Activated T-helper 1 cell treated with Interleukin-2 at 50 U/mL for 16 hours (primary cell): ENCODE data around the gene YAE1.

Source experiments
- DNase-seq: peaks from one replicate; pipeline ENCODE4 v3.0.0-alpha.2; 2020; ENCODE audit warnings: low read depth

The YAE1 gene

DNA sequence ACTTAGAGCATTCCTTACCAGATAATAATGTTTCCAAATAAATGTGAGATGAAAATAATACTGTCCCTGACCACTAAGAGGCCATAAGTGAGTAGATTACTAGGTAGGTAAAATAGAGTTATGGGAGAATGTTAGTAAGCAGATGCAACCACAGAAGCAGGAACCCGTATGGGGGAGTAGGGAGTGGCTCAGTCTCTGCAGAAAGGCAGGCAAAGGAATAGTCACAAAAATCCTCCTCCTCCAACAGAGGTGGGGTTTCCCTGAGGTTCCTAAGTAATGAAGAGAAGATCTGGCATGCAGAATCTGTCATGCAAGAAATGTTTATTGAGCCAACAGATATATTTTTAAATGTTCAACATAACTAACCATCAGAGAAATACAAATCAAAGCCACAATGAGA, 9.0 kb upstream of the YAE1 start:
- DNase-seq, result no peak

- no peak for DNase-seq
Measured at GRCh38 chr7:39557911-39558310, 8.3 kb upstream of the YAE1 start.

DNA sequence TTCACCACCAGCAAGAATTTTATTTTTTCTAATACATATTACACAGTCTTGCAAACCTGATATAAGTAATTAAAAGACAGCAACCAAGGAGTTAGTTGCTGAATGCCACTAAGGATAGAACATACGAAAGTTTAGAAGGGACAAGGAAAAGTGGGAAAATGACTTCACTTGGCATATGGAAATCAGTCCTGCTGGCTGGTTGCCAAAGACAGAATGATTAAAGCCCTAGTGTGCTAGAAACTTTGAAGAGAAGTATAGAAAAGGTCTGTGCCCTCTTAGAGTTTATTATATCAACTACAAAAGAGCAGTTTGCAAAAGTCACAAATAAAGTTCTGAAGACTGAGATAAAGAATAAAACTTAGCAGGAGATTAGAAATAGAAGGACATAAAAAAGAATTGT, 5.8 kb upstream of the YAE1 start:
- no peak for DNase-seq

DNA sequence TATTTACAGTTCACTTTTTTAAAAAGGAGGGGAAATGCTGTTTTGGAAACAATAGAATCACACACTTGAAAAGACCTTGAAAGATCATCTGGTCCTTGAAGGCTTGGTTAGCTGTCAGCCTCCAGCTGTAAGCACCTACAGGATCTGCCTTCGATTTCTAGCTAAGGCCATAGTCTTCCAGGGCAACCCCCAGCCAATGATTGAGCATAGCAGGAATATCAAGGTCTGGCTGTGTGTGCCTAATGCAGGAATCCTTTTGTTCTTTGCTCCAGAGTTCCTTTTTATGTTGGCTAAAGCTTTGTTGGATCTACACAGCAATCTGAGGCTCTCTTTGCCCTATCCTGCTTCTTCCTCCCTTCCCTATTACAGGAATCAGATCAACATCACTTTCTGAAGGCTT, 5.2 kb upstream of the YAE1 start:
- DNase-seq, result no peak

- no peak for DNase-seq
Measured at GRCh38 chr7:39565538-39565937, 666 bp upstream of the YAE1 start.

GRCh38 chr7:39567294-39567693, 1.1 kb downstream of the YAE1 start:
- DNase-seq, result no peak

DNA sequence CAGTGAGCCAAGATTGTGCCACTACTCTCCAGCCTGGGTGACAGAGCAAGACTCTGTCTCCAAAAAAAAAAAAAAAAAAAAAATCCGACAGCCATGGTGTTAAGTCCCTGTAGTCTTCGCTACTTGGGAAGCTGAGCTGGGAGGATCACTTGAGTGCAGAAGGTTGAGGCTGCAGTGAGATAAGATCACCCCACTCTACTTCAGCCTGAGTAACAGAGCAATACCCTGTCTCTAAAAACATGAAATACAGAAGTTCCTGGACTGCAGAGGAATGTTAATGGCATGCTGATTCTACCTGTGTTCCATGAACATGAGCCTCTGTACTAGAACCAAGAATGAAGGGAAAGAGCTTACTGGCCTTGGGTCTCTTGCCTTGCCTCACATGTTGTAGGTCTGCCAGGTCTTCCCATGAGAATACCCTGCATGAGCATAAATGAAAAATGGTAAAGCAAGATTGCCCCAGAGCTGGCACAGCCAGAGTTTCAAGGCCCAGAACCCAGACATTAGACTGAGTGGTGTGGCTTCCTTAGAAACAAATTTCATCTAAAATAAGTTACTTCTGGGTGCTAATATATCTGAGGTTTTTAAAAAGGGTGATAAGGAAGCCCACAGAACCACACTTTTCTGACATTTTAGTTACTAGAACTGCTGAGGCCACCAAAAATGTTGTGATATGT, 8.6 kb downstream of the YAE1 start:
- no peak for DNase-seq

GRCh38 chr7:39577229-39577874, 11.1 kb downstream of the YAE1 start:
- DNase-seq, result no peak

GRCh38 chr7:39580149-39580874, 14.1 kb downstream of the YAE1 start:
- peak; percentile 44 for DNase-seq

GRCh38 chr7:39582536-39582935, 16.3 kb downstream of the YAE1 start:
- no peak for DNase-seq

DNA sequence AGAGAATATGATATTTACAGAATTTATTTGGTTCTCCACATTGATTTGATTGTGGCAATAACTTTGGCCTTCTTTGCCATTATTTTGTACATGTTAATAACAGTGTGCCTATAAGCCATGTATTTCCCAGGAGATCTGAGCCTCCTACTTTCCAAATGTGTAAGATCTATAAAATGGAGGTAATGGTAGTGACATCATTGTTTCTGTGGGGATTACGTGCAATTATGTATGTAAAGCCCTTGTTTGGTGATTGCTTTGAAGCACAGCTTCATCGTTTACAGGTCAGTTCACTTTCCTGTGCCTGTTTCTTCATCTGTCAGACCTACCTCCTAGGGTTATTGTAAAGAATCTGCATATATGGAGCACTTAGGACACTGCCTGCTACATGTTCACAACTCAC, 17.3 kb downstream of the YAE1 start:
- no peak for DNase-seq

DNA sequence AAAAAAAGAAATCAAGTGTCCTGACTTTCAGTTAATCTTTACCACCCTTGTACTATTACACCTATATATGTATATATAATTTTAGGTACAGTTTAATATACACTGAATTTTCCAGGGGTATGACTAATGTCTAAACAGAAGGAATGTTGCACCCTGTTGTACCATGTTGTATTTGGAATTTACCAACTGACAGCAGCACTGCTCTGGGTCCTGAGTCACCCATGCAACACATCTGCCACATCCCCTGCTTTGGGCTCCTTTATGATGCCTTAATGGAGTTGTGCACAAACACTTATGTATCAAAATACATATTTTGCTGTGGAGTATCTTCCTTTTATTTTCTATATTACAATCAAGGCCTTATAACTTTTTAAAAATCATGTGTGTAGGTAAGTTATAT, 21.2 kb downstream of the YAE1 start:
- DNase-seq, result no peak

DNA sequence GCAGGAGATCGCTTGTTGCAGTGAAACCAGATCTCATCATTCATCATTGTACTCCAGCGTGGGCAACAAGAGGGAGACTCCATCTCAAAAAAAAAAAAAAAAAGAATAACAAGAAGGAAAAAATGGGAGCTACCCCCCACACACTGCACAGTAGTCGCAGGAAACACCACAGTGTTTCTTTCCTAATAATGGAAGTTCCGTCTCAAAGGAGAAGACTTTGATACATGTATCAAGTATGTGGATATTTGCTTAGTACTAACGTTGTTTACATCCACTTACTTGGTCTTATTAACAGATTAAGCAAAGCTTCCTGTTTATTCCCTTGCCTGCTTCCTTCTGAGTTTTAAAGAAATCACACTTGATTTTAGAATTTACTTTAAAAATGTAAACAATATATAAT, 22.2 kb downstream of the YAE1 start:
- no peak for DNase-seq

DNA sequence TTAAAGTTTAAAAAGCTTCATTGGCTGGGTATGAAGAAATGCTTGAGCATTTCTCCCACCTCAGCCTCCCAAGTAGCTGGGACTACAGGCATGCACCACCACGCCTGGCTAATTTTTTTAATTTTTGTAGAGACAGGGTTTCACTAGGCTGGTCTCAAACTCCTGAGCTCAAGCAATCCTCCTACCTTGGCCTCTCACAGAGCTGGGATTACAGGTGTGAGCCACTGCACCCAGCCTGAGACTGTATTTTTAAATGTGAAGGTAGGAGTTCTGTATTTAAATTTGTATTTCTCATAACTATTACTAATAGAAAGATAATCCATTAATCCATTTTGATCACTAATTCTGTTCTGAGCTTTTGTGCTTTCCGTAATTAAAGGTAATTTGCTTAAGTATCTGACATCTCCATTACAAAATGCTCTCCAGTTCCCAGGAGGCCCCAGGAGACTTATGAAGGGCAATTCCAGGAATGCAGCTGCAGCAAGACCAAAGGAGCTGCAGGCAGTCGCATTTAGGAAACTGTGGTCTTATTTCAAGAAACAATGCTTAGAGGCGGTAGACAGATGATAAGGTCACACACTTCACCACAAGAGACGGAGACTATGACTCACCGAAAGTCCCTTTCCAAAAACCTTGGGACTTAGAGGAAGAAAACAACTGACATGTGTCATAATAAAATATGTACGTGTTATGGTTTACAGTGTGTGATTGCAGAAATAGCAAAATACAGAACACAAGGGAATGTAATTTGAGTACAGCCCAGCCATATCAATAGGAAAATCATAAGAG, 23.3 kb downstream of the YAE1 start:
- DNase-seq, result peak; percentile 20

GRCh38 chr7:39592586-39592985, 26.4 kb downstream of the YAE1 start:
- DNase-seq, result no peak

DNA sequence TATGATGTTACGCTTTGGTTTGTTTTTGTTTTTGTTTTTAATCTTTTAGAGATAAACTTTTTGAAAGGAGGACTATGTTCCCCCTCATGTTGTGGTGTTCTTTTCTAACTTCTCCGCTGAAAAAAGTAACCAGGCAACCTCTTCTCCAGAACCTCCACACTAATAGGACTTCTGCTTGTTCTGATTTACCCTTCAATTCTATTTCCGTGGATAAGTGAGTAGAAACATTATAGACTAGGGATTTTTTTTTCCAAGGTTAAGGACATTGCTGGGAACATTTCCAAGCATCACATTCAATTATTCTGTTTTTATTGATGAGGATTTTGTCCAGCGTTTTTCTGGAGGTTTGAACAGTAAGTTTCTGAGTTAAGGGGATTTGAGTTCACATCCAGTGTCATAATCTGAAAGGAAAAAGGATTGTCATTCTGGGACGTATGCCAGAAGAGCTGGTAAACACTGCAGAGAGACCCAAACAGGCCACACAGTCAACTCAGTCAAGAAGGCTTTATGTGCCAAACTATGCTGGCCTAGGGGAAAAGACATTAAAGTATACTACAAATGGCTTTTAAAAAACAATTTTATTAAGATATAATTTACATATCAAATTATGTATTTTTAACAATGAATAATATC, 28.9 kb downstream of the YAE1 start:
- no peak for DNase-seq

DNA sequence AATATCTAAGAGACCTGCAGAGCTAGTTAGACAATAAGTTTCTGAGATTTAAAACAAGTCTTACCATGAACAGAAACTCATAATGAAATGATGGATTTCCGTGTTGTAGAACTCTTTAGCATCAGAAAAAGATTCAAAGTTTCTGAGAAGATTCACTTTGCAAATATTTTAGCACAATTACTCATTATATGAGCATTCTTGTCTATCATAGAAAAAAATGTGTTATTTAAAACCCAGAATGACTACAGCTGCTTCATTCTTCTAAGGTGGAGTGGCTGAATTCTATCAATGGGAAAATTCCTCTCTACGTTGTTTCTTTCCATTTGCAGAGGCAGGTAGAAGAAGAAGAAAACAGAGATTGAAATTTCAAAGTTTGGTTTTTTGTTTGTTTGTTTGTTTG, 36.1 kb downstream of the YAE1 start:
- no peak for DNase-seq

DNA sequence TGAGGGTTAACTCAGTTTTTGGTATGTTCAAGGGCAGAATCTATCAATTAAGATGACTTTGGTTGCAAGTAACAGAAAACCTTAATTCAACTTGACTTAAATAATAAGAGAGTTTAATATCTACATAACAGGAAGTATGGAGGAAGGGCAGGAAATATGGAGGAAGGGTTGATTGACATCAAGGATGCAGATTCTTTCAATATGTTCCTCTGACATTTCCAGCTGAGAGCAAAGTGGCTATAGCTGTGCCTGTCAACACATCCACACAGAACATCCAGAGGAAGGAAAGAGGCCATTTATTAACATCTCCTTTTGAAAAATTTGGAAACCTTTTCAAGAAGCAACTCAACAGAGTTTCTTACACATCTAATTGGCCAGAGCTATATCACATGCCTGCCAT, 37.7 kb downstream of the YAE1 start:
- DNase-seq, result no peak

GRCh38 chr7:39605087-39605486, 38.9 kb downstream of the YAE1 start:
- no peak for DNase-seq

- DNase-seq, result no peak
Measured at GRCh38 chr7:39606352-39606751, 40.1 kb downstream of the YAE1 start.

DNA sequence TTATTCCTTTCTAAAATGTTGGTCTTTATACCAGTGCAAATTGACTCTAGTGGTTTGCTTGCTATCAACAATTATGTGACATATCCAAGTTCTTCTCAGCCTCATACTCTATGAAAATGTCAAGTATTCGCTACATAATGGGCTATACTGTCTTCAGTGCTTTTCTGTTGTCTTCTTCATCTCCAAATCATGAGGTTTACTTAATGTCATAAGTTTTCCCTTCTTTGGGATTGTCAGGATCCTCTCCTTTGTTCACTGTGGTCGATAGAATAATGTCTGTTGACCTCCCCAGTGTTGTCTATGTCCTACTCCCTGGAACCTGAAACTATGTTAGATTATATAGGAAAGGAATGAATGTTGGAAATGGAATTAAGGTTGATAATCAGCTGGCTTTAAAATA, 40.7 kb downstream of the YAE1 start:
- no peak for DNase-seq

GRCh38 chr7:39607865-39608264, 41.7 kb downstream of the YAE1 start:
- DNase-seq, result no peak
